PFSK-1 (cell line): Measurements from ENCODE around the gene PLEKHD1.

Experiments used
- POLR2AphosphoS5 ChIP-seq: IDR thresholded peaks from 2 replicates; pipeline ENCODE4 v1.6.1; 2012; ENCODE audit warnings: low read depth, mild to moderate bottlenecking, control low read depth, low read length, moderate library complexity
- SIN3A ChIP-seq: IDR thresholded peaks from 2 replicates; pipeline ENCODE4 v1.6.1; 2012; ENCODE audit warnings: mild to moderate bottlenecking, low read length, moderate library complexity, borderline replicate concordance; ENCODE audit not compliant: insufficient read depth

DNA sequence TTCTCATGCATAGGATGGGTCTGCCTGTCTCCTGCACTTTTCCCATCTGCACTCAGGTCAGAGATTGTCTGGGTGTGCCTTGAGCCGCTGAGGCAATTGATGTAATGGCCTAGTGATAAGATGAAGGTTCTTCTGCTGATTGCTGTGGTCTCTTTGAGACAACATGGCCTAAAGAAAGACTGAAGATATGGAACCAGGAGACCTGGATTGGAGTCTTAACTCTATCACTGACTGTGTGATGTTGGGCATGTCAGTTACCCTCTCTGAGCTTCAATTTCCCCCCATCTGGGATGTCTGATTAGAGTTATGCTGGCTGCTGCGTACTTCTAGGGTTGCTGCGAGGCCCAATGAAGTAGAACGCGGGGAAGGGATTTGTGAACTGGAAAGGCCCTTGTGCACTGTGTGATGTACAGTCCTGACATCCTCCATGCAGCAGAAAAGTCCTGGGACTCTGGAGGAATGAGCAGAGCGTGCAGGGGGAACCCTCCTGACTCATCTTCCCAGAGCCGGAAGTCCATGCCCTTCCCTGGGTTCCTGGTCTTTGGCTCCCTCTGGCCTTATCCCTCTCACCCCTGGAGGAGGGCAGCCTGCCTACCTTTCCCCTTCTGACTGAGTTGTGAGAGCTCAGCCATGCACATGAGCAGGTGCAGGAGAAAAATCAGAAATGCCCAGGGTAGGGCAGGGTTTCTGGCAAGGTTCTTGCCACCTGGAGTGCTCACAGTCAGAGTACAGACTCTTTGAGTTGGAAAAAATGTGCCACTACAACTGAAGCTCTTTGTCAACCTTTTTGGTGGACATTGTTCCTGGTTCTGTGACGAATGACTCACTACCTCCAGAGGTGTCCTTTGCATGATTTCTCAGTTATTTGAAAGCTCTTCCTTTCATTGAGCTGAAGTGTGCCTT is 21.1 kb downstream of the PLEKHD1 start:
- TF ChIP-seq SIN3A (no peak), POLR2AphosphoS5 (no peak)
